NCI-H1417 (cell line): Measurements from ENCODE around the gene MUS81.
"Not testable (repeated sequence)": the region's sequence is repeated elsewhere in the genome, so short reads cannot be mapped to it uniquely, and the experiment has no call there.

Source experiments
- DNase-seq, 3 experiments: peaks; one replicate each; lab custom pipeline; 2025; lab: John Stamatoyannopoulos, UW

MUS81 gene

GRCh38 chr11:65873318-65874156 lies 13.3 kb downstream of the MUS81 start:
- peak; percentile 91 to 97 (median 96) for DNase-seq

- DNase-seq = no peak
Observed at GRCh38 chr11:65879617-65880016, 19.4 kb downstream of the MUS81 start, which contains the start of gene CTSW. TSS of gene CTSW (plus strand) at chr11:65879837. CDS start at chr11:65879855, 18 bp downstream.

- DNase-seq = no peak
Observed at GRCh38 chr11:65880027-65880426, 19.8 kb downstream of the MUS81 start.

GRCh38 chr11:65880844-65881421 lies 20.7 kb downstream of the MUS81 start:
- DNase-seq = no peak

GRCh38 chr11:65882120-65883057 lies 22.2 kb downstream of the MUS81 start:
- no peak for DNase-seq

- DNase-seq = no peak
Observed at GRCh38 chr11:65883058-65883761, 23.0 kb downstream of the MUS81 start.

GRCh38 chr11:65883786-65884715 lies 23.8 kb downstream of the MUS81 start:
- no peak for DNase-seq

- peak; percentile 60 to 86 (median 70) for DNase-seq
Observed at GRCh38 chr11:65884716-65885092, 24.5 kb downstream of the MUS81 start.

GRCh38 chr11:65885231-65885630 lies 25.0 kb downstream of the MUS81 start:
- DNase-seq = no peak

GRCh38 chr11:65885808-65886536 lies 25.7 kb downstream of the MUS81 start:
- no peak for DNase-seq

- peak in 1 of 3 experiments; percentile 44 for DNase-seq
Observed at GRCh38 chr11:65886826-65887722, 26.8 kb downstream of the MUS81 start.

- DNase-seq = no peak
Observed at GRCh38 chr11:65887723-65888162, 27.5 kb downstream of the MUS81 start.

GRCh38 chr11:65888163-65888814 lies 28.1 kb downstream of the MUS81 start, which contains the start of gene FIBP:
TSS of gene FIBP (minus strand) at chr11:65888471. CDS start at chr11:65888418, 53 bp downstream.
- peak; percentile 94 to 98 (median 97) for DNase-seq

GRCh38 chr11:65890324-65891218 lies 30.3 kb downstream of the MUS81 start, which contains the start of gene CCDC85B:
TSS of gene CCDC85B (plus strand) at chr11:65890673. CDS start at chr11:65890784, 111 bp downstream.
- peak; percentile 97 to 99 (median 98) for DNase-seq

- peak in 1 of 3 experiments; percentile 30 for DNase-seq
Observed at GRCh38 chr11:65891219-65892136, 31.2 kb downstream of the MUS81 start.

GRCh38 chr11:65892137-65892540 lies 31.9 kb downstream of the MUS81 start:
- not testable (repeated sequence) for DNase-seq
